Activated CD8-positive, alpha-beta memory T cell treated with anti-CD3 and anti-CD28 coated beads, Interleukin-2, amount 50 U/mL, for 1 hour (primary cell): ENCODE measurements around the gene ASZ1.

Experiments
- DNase-seq: peaks from one replicate; pipeline ENCODE4 v3.0.0-alpha.2; 2020; ENCODE audit errors: extremely low read depth

The ASZ1 gene

GRCh38 chr7:117401293-117402002 lies 25.8 kb downstream of the ASZ1 start:
- DNase-seq, result no peak

GRCh38 chr7:117399820-117400422 lies 27.4 kb downstream of the ASZ1 start:
- DNase-seq, result no peak

- DNase-seq, result no peak
Observed at GRCh38 chr7:117395743-117396142, 31.6 kb downstream of the ASZ1 start.

- DNase-seq, result no peak
Observed at GRCh38 chr7:117393781-117394180, 33.5 kb downstream of the ASZ1 start.

GRCh38 chr7:117389871-117390270 lies 37.4 kb downstream of the ASZ1 start:
- DNase-seq, result no peak

- DNase-seq, result no peak
Observed at GRCh38 chr7:117386110-117386706, 41.1 kb downstream of the ASZ1 start.

GRCh38 chr7:117385363-117386109 lies 41.8 kb downstream of the ASZ1 start:
- DNase-seq, result no peak

- no peak for DNase-seq
Observed at GRCh38 chr7:117384688-117385362, 42.5 kb downstream of the ASZ1 start.

GRCh38 chr7:117383483-117384189 lies 43.7 kb downstream of the ASZ1 start:
- DNase-seq, result no peak

GRCh38 chr7:117383046-117383445 lies 44.2 kb downstream of the ASZ1 start:
- no peak for DNase-seq

GRCh38 chr7:117381362-117381761 lies 45.9 kb downstream of the ASZ1 start:
- DNase-seq, result no peak

GRCh38 chr7:117375380-117375779 lies 51.9 kb downstream of the ASZ1 start:
- no peak for DNase-seq

GRCh38 chr7:117372073-117372472 lies 55.2 kb downstream of the ASZ1 start:
- DNase-seq, result no peak

GRCh38 chr7:117364339-117365080 lies 62.8 kb downstream of the ASZ1 start:
- no peak for DNase-seq

GRCh38 chr7:117362294-117362888 lies 64.9 kb downstream of the ASZ1 start:
- no peak for DNase-seq

- no peak for DNase-seq
Observed at GRCh38 chr7:117350027-117350426, 77.3 kb downstream of the ASZ1 start.

- DNase-seq, result no peak
Observed at GRCh38 chr7:117349570-117349969, 77.7 kb downstream of the ASZ1 start.

GRCh38 chr7:117347962-117348672 lies 79.2 kb downstream of the ASZ1 start:
- DNase-seq, result no peak

- DNase-seq, result no peak
Observed at GRCh38 chr7:117347480-117347879, 79.8 kb downstream of the ASZ1 start.

GRCh38 chr7:117346161-117346560 lies 81.1 kb downstream of the ASZ1 start:
- no peak for DNase-seq
